GM19023 (cell line): ENCODE results near the gene TWNK.
A peak's percentile ranks its signal among the peaks of the same experiment; 100 is the strongest.

ENCODE experiments used
- ATAC-seq: cut with Tn5 transposase; IDR thresholded peaks from one replicate; pipeline ENCODE4 v1.9.1; 2021; ENCODE audit warnings: mild to moderate bottlenecking, moderate library complexity; ENCODE audit not compliant: unreplicated experiment

The TWNK gene

DNA sequence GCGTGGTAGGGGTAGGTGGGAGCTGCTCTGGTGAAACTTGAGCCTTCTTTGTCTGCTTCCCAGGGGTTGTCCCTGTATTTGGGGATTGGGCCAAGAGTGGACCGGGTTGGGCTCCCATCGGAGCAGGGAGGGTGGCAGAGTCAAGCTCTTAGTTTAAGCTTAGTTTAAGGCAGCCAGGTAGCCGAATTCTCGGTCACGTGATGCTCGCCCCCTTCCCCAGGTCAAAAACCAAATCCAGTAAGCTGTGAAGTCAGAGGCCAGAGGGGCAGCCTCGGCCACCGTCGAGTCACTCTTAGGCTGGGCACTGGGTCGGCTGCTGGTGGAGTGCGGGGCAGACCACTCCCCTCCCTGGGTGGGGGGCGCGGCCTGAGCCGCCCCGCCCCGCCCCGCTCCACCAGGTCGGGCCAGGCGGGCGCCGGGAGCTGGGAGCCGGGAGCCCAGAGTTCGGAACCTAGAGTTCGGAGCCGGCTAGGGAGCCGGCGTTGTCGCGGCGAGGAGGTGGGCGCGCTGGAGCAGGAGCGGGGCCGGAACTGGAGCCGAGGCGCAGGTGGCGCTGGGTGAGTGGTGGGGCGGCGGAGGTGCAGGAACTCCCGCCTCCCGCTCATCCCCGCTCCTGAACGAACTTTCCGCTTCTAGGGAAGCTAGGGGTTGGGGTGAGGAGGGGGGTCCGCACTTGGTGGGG, 9.5 kb downstream of the TWNK start:
- ATAC-seq, result peak; percentile 21

DNA sequence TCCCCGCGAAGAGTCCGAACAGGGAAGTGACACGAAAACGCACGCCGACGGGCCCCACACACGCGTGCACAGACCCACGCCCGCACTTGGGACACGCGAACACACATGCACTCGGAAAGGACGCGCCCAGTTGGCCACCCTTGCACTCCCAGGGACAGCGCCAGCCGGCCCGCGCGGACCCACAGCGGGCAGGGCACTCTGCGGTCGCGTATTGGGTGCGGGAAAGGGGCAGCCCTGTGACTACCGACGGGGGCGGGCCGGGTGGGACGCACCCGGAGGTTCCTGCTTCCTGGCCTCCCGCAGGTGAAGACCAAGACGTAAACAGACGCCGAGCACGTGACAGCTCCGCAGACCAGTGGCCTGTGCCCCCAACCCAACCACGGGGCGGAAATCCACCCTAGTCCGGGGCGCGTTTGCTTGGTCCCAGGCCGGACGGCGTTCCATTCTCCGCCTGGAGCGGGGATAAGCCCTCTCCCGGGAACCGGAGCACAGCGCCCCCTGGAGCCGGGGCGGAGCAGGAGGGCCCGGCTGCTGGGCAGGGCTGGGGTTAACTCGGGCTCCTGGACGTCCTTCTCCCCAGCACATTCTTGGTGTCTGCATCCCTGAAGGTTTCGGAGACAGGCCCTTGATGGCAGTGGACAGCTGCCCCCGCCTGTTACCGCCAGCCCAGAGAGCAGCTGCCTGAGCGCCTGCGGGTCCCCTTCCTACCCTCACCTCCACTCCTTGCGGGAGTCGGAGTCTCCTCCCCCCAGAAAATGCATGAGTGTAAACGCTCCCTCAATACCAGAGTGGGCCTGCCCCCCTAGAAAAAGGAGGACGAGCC, 10.2 kb downstream of the TWNK start:
- ATAC-seq, result peak; percentile 41

DNA sequence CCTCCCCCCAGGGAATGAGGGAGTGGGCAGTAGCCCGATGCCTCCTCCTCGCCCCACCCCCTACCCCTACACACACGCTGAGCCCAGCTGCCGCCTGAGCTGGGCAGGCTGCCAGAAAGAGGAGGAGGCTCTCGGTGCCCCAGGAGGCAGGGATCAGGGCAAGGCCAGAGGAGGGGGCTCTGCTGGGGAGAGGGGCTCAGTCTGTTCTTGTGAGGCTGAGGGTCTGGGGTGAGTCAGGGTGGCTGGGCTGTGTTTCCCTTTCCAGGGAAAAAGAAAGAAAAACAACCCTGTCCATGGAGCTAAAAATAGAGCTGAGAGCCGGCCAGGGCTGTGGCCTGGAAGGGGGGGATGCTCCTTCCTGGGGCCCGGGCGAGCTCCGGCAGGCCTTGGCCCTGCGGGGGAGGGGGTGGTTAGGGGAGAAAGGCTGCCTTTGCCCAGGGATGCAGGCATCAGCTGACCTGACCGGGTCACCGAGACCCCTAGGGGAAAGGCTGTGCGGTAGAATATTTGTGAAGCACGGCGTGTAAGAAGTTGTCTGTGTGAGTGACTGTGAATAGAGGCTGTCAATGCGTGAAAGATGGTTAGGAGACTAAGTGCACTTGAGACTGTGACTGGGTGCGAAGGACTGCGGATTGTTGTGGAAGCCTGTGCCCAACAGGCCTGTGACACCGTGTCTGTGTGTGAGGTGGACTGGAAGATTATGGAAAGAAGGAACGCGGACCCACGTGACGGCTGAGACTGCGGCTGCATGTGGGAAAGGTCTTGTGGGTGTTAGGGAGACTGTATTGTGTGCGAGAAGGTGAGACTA, 11.0 kb downstream of the TWNK start:
- peak; percentile 35 for ATAC-seq

DNA sequence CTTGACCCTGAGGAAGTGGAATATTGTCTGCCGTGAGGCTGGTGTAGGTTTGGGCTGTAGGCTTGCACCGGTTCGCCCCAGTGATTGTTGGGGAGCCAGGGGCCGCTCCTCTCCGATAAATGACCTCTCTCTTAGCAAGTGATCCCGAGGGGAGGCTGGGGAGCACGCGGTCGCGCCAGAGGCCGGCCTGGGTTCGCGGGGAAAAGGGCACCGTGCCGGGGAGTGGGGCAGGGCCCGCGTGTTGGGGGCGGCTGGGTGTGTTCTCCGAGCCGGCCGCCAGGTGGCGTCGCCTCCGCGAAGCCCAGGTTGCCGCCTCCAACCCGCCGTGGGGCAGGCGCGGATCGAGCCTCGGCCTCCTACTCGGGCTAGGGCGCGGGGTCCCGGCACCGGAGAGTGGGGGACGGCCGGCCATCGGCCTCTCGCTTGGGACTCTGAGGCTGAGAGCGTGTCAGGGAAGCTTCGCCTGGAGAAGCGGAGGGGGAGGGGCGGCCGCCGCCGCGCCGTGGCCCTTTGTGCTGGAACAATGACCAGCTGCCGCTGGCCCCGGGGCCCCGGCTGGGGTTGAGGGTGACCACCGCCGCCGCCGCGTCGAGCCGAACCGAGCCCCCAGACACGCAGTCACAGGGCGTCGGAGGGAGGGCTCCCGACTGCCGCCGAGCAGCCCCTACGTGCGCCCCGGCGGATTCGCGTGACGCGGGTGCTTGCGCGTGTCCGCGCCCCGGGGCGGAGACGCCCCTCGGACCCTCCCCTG, 11.8 kb downstream of the TWNK start:
- peak; percentile 43 for ATAC-seq

DNA sequence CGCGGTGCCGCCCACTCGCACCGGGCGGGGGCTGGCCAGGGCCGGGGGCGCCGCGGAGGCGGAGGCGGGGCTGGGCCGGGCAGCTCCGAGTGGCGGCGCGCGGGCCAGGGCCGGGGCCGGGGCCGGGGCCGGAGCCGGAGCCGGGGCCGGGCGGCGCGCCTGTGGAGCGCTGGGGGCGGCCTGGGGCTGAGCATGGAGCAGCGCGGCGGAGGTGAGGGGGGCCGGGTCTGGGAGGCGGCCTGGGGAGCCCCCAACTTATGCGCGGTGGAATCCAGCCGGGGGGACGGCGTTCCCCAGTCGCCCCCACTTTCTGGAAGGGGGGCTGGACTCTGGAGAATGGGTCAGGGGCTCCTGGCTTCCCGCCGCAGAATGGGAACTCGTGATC, 12.4 kb downstream of the TWNK start, which contains the start of gene LZTS2:
TSS of gene LZTS2 (plus strand) at position 67 of the 385 bp plus-strand sequence. CDS start 2,731 bp downstream, outside the sequence.
- no peak for ATAC-seq

DNA sequence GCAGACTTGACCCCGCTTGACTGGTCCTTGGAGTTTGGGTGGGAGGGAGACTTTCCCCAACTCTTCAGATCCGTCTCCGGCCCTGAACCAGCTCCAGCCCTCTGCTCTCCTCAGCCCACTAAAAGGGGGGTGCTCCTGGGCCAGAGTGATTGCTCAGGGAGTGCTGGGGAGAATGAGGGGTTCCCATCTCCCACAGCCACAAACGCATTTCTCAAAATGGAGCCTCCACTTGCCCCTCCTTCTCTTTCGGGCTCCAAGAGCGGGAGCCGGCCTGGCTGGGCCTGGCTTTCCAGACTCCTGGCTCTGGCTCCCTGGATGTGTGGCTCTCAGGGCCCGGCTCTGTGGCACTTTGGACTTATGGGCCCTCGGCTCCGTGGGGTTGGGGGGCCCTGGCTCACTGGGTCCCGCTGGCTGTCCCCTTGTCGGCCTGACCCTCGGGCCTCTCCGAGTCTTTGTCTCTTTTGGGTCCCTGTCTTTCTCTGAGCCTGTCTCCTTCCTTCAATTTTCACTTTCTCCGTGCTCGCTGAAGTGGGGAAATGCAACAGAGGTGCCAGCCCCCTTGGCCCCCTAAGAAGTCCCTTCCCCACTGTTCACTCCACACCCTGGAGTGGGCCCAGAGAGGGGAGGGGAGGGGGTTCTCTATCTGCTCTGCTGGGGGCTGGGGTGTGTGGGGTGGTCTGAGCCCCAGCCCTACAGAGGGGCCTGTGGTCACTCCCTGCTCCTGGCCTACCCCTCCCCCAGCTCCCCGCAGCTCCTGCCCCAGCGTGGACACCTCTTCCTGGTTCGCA, 13.0 kb downstream of the TWNK start:
- ATAC-seq, result no peak

DNA sequence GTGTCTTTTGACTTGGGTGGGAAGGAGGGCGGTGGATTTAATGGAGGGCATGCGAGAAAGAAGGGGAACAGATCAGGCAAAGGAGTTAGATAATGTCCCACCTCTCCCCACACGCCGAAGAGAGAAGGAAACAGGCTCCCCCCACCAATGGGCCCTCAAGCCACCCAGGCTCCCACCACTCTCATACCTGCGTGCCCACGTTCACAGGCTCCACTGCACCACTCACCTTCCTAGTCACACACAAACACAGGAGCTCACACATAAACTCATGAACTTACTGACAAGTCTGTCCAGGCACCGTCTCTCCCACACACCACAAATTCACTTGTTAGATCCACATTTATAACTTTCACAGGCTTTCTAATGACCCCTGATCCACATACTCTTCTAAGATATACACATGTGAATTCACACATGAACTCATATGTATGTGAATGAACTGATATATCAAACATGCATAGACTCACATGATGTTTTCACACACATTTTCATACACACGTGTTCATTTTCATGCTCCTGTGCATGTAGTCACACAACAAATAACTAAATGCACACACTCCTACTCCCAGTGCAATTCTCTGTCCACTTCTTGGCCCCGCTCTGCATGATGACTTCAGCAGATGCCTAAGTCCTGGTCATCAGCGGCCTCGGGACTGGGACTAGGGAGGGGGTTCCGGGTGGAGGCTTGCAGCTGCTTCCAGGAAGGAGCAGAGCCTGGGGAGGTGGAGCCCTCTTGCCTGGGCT, 13.7 kb downstream of the TWNK start:
- ATAC-seq, result no peak

DNA sequence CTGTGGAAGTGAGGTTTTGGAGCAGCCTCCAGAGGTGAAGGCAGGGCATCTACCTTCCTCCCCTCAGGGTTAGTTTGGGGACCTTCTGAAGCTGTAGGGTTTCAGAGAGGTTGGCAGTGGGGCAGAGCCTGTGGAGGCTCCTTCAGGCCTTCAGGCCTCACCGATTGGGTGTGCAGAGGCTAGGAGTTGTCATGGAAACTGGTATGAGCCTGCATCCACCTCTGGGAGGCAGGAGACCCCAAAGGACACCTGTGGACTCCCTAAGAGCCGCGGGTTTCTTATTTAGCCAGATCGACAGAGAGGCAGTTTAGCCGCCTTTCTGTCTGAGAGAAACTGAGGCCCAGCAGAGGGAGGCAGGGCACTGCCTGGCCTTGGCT, 14.3 kb downstream of the TWNK start:
- ATAC-seq, result no peak

DNA sequence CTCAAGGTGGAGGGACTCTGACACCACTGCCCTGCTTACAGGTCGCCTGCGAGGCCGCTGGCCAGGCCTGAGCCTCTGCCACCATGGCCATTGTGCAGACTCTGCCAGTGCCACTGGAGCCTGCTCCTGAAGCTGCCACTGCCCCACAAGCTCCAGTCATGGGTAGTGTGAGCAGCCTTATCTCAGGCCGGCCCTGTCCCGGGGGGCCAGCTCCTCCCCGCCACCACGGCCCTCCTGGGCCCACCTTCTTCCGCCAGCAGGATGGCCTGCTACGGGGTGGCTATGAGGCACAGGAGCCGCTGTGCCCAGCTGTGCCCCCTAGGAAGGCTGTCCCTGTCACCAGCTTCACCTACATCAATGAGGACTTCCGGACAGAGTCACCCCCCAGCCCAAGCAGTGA, 15.1 kb downstream of the TWNK start:
- no peak for ATAC-seq

DNA sequence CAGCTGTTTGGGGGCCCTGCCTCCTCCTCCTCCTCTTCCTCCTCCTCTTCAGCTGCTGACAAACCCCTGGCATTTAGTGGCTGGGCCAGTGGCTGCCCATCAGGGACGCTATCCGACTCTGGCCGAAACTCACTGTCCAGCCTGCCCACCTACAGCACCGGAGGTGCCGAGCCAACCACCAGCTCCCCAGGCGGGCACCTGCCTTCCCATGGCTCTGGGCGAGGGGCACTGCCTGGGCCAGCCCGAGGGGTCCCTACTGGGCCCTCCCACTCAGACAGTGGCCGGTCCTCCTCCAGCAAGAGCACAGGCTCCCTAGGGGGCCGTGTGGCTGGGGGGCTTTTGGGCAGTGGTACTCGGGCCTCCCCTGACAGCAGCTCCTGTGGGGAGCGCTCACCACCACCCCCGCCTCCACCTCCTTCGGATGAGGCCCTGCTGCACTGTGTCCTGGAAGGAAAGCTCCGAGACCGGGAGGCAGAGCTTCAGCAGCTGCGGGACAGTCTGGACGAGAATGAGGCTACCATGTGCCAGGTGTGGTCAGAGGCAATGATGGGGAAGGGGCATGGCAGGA, 16.4 kb downstream of the TWNK start:
- no peak for ATAC-seq

DNA sequence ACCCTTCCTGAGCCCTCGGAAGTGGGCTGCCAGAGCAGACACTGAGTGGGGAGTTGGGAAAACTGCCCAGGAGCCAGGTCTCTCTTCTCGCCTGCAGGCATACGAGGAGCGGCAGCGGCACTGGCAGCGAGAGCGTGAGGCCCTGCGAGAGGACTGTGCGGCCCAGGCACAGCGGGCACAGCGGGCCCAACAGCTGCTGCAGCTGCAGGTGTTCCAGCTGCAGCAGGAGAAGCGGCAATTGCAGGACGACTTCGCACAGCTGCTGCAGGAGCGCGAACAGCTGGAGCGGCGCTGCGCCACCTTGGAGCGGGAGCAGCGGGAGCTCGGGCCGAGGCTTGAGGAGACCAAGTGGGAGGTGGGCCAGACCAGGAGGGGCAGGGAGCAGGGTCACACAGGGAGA, 18.0 kb downstream of the TWNK start:
- ATAC-seq, result no peak

DNA sequence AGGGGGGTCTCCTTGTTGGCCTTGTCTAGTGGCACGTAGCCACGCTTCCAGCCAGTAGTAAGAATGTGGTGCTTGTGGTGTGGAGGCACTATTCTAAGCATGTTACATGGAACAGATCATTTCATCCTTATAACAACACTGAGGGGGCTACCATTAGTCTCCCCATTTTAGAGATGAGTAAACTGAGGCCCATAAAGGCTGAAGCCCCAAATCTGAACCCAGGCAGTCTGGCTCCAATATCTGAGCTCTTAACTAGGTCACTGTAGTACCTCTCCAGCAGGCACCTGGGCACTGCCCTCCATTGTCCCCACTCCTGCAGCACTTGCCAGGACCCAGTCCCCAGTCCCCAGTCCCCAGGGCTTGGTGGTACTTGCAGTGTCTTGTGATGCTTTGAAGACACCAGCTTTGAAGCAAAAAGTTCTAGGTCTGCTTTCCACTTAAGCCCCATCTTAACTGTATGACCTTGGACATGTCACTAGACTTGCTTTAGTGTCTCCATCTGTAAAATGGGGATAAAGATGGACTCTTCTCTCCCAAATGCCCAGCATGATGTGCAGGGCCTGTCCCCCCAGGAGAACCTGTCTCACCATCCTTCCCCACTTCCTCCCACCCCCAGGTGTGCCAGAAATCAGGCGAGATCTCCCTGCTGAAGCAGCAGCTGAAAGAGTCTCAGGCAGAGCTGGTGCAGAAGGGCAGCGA, 18.7 kb downstream of the TWNK start:
- no peak for ATAC-seq

DNA sequence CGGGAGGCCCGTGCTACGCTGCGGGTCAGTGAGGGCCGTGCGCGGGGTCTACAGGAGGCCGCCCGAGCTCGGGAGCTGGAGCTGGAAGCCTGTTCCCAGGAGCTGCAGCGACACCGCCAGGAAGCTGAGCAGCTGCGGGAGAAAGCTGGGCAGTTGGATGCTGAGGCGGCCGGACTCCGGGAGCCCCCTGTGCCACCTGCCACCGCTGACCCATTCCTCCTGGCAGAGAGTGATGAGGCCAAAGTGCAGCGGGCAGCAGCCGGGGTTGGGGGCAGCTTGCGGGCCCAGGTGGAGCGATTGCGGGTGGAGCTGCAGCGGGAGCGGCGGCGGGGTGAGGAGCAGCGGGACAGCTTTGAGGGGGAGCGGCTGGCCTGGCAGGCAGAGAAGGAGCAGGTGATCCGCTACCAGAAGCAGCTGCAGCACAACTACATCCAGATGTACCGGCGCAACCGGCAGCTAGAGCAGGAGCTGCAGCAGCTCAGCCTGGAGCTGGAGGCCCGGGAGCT, 19.3 kb downstream of the TWNK start:
- ATAC-seq, result no peak

DNA sequence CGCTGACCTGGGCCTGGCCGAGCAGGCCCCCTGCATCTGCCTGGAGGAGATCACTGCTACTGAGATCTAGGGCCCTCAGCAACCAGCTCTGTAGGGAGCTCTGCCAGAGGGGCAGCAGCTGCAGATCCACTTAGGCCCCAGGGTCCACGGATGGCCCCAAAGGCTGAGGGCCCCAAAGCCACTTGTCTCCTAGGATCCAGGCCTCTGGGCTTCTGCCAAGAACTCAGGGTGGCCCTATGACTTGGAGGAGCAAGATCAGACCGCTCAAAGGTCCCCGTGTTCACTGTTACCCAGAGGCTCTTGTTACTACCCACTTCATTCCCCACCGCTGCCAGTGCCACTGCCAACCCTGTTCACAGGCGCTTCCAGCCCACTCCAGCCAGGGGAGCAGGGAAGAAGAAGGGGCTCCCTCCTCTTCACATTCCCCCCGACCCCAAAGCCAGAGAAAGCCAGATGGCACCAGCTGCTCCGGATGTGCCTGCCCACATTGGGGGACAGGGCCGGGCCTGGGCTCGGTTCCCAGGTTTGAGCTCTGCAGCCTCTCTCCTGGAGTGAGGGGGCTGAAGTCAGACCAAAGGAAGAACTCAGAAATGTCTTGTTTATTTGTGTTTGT, 19.9 kb downstream of the TWNK start:
- no peak for ATAC-seq

DNA sequence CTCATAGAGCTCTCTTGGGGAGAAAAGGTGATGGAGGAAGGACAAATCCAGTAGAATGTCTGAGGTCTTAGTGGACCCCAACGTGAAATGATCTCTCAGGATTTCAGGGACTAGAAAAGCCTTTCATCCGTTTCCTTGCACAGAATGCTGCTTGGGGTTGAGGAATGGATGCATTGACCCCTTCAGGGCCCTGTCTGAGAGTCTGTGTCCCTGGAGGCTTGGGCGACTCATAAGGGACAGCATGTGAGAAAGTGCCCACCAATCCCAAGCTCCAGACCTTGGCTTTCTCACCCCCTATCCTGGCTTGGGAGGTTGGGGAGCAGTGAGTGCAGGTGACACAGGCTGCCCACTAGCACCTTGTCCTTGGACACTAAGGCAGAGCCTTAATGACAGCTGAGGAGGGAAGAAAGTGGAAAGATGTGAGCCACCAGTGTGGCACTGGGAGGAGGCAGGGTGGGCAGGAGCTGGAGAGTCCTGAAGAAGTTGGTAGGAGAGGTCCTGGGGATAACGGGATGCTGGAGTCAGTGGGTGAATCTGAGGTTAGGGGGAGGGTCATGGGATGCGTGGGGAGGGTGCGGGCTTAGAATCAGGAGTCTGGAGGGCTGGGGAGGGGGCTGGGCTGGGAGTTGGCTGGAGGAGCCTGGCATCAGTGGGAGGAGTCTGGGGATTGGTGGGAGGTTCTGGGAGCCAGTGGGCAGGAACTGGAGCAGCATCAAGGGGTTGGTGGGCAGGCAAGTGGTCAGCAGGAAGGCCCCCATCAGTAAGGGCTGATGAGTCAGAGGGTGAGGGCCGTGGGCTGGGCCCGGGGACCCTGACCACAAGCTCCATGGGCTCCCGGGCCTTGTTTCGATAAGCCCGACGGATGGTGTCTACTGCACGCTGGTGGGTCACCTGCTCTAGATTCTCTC, 20.8 kb downstream of the TWNK start:
- ATAC-seq, result no peak

DNA sequence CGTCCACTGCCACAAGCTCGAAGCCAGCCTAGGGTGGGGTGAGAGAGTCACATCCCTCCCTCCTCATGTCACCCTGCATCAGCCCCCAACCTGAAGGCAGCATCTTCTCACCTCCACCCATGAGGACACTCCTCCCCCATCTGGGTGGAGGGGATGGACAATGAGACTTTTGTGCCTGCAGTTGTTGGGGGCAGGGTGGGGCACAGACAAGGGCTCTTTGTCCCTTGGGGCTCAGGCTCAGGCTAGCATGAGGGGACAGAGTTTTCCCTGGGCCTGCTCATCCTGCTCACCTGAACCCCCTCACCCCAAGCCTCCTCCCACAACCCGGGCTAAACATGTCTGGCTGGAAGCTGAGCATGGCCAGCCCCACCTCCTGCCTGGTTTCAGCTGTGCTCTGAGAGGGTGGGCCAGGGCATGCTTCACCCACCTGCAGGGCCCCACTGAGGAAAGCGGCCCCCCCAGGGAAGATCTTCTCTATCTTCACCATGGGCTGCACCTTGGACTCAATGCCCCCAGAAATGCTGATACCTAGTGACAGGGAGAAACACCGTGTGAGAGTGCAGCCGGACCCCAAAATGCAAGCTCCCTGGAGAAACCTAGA, 21.6 kb downstream of the TWNK start:
- ATAC-seq, result no peak
